GM13977 (cell line): Measurements from ENCODE around the gene CDKN2A.
"Not testable (repeated sequence)": the region's sequence is repeated elsewhere in the genome, so short reads cannot be mapped to it uniquely, and the experiment has no call there.

Source experiments
- DNase-seq: peaks from one replicate; pipeline ENCODE4 v3.0.0; 2012; ENCODE audit warnings: low spot score
- in situ Hi-C: fragments of 300-500 bp; cut with MboI; formaldehyde crosslinking; loops from one replicate; pipeline ENCODE4 v1.12.0; 2022; ENCODE audit warnings: low sequenced_read_pairs, low pct_unique_long_range_greater_than_20kb, mixed read lengths, inconsistent platforms; ENCODE audit not compliant: unreplicated experiment
- TF ChIP-seq, protein P1 (sequence below): IDR thresholded peaks from 2 replicates; pipeline ENCODE4 v1.5.1; 2012; ENCODE audit warnings: mild to moderate bottlenecking, control low read depth; ENCODE audit not compliant: insufficient read depth; ENCODE audit errors: extremely low read depth, missing control alignments

The CDKN2A gene

GRCh38 chr9:21964925-21965385, 29.2 kb downstream of the CDKN2A start:
- in situ Hi-C loops: no loop called here
- peak; percentile 74 for DNase-seq
- TF ChIP-seq, protein P1, sequence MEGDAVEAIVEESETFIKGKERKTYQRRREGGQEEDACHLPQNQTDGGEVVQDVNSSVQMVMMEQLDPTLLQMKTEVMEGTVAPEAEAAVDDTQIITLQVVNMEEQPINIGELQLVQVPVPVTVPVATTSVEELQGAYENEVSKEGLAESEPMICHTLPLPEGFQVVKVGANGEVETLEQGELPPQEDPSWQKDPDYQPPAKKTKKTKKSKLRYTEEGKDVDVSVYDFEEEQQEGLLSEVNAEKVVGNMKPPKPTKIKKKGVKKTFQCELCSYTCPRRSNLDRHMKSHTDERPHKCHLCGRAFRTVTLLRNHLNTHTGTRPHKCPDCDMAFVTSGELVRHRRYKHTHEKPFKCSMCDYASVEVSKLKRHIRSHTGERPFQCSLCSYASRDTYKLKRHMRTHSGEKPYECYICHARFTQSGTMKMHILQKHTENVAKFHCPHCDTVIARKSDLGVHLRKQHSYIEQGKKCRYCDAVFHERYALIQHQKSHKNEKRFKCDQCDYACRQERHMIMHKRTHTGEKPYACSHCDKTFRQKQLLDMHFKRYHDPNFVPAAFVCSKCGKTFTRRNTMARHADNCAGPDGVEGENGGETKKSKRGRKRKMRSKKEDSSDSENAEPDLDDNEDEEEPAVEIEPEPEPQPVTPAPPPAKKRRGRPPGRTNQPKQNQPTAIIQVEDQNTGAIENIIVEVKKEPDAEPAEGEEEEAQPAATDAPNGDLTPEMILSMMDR: no peak

GRCh38 chr9:21961569-21961968, 32.6 kb downstream of the CDKN2A start:
- TF ChIP-seq, protein P1: no peak
- no peak for DNase-seq
- in situ Hi-C loops: no loop called here

DNA sequence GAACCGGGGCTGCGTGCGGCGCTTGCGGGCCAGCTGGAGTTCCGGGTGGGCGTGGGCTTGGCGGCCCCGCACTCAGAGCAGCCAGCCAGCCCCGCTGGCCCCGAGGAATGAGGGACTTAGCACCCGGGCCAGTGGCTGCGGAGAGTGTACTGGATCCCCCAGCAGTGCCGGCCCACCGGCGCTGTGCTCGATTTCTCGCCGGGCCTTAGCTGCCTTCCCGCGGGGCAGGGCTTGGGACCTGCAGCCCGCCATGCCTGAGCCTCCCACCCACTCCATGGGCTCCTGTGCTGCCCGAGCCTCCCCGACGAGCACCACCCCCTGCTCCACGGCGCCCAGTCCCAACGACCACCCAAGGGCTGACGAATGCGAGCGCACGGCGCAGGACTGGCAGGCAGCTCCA, 34.9 kb downstream of the CDKN2A start:
- DNase-seq, in situ Hi-C loops: not testable (repeated sequence)

DNA sequence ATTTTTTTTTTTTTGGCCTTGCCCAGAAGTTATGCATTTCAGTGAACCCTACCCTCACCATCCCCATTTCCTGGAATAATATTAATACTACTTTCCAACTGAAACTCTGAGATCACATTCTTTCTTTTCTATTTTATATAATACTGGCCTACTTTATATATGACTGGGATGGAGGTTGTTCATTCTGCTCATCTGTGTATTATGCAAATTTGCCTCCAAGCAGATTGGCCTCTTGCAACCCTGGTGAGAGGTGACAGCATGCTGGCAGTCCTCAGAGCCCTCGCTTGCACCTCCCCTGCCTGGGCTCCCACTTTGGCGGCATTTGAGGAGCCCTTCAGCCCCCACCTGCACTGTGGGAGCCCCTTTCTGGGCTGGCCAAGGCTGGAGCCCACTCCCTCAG, 35.4 kb downstream of the CDKN2A start:
- in situ Hi-C loops: no loop called here
- DNase-seq: no peak
- TF ChIP-seq, protein P1: no peak

- in situ Hi-C loops: no loop called here
- TF ChIP-seq, protein P1: no peak
- no peak for DNase-seq
Observed at GRCh38 chr9:21945606-21946005, 48.6 kb downstream of the CDKN2A start.

GRCh38 chr9:21943464-21943863, 50.7 kb downstream of the CDKN2A start:
- no peak for DNase-seq
- TF ChIP-seq, protein P1: no peak
- in situ Hi-C loops: no loop called here

DNA sequence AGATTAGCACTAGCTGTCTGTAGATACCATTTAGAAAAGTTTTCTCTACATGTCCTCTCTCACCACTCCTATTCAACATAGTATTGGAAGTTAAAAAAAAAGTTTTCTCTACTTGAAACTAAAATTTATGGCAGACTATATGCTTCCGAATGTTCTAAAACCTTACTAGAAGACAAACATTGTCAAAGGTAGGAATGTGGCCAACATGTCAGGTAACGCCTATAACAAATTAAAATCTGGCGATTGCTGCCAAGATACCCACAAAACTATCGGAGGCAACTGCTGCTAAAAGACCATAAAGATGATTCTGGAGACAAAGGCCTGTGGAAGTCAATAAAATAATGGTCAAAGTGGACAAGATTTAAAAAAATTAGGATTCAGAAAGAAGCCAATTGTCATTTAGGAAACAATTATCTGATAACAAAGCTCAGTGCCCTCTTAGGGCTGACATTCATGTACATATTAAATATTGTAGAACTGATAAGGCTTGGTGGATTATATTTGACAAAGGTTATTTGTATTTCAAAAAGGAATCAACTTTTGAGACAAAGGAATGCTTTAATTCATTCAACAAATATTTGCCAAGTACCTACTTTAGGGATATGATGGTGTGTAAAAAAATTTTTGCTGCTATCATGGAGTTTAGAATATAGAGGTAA, 52.7 kb downstream of the CDKN2A start:
- DNase-seq: no peak
- TF ChIP-seq, protein P1: no peak
- in situ Hi-C loops: no loop called here
